Measurements from ENCODE around the gene AKAP13. TPM values are rescaled to one million over a fixed set of nuclear protein-coding genes. Genes with fewer than 3 reads are reported as not detected.

Gene AKAP13
- total RNA-seq, 1 experiment from 2014 or later, result 49.6 TPM

GRCh38 chr15:85755471-85755870 lies 375.1 kb downstream of the AKAP13 start:
- H3K9me3 Mint-ChIP-seq (ENCODE audit: unreplicated experiment), result no peaks in the 10 kb centered on the region
- no TSS peak for BruUV-seq (replicated peaks)
- H3K36me3 Mint-ChIP-seq (ENCODE audit: insufficient read depth, unreplicated experiment), result peaks cover 61% of the 10 kb centered on the region
- ChIA-PET POLR2A (no interaction called here), CTCF (interaction anchor here (0.5 kb wide), 1 partner anchor 82 kb away, joined by 4 read pairs; no protein-coding TSS in a partner anchor)
- intact Hi-C loops (cut with micrococcal nuclease; ENCODE audit: unreplicated experiment), result no loop called here
- TF ChIP-seq, protein P1, sequence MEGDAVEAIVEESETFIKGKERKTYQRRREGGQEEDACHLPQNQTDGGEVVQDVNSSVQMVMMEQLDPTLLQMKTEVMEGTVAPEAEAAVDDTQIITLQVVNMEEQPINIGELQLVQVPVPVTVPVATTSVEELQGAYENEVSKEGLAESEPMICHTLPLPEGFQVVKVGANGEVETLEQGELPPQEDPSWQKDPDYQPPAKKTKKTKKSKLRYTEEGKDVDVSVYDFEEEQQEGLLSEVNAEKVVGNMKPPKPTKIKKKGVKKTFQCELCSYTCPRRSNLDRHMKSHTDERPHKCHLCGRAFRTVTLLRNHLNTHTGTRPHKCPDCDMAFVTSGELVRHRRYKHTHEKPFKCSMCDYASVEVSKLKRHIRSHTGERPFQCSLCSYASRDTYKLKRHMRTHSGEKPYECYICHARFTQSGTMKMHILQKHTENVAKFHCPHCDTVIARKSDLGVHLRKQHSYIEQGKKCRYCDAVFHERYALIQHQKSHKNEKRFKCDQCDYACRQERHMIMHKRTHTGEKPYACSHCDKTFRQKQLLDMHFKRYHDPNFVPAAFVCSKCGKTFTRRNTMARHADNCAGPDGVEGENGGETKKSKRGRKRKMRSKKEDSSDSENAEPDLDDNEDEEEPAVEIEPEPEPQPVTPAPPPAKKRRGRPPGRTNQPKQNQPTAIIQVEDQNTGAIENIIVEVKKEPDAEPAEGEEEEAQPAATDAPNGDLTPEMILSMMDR (IDR thresholded peaks at IDR 0.05; ENCODE audit: insufficient read depth in 1 of 2, low read depth in 1 of 2, low read length in 1 of 2, severe bottlenecking in 1 of 2, unreplicated experiment in 1 of 2), result no peak
- H3K9me3 ChIP-seq, result no peaks in the 10 kb centered on the region
- H3K4me1 Mint-ChIP-seq (ENCODE audit: low read depth, unreplicated experiment), result no peaks in the 10 kb centered on the region
- no peaks in the 10 kb centered on the region for H3K27me3 Mint-ChIP-seq (ENCODE audit: insufficient read depth, unreplicated experiment)
- H3K4me1 ChIP-seq, result no peaks in the 10 kb centered on the region
- H3K27me3 ChIP-seq (replicated peaks; ENCODE audit: control insufficient read depth, insufficient read depth, low read length), result no peaks in the 10 kb centered on the region
- H3K4me3 Mint-ChIP-seq (ENCODE audit: unreplicated experiment), result no peak overlapping the region
- peak in 1 of 2 experiments; percentile 17 for DNase-seq
- no peak overlapping the region for H3K4me3 ChIP-seq (ENCODE audit: low read depth, low read length)
- H3K36me3 ChIP-seq (ENCODE audit: control insufficient read depth, insufficient read depth, low read length), result no peaks in the 10 kb centered on the region; the same call in 1 of the 2 replicates
- no peak overlapping the region for H3K27ac Mint-ChIP-seq (ENCODE audit: unreplicated experiment)

GRCh38 chr15:85755942-85756341 lies 375.5 kb downstream of the AKAP13 start:
- H3K36me3 ChIP-seq (ENCODE audit: control insufficient read depth, insufficient read depth, low read length), result no peaks in the 10 kb centered on the region; the same call in 1 of the 2 replicates
- Mint-ChIP-seq H3K4me1 (ENCODE audit: low read depth, unreplicated experiment) (no peaks in the 10 kb centered on the region), H3K27ac (ENCODE audit: unreplicated experiment) (no peak overlapping the region), H3K9me3 (ENCODE audit: unreplicated experiment) (no peaks in the 10 kb centered on the region), H3K4me3 (ENCODE audit: unreplicated experiment) (no peak overlapping the region), H3K27me3 (ENCODE audit: insufficient read depth, unreplicated experiment) (no peaks in the 10 kb centered on the region), H3K36me3 (ENCODE audit: insufficient read depth, unreplicated experiment) (peaks cover 56% of the 10 kb centered on the region)
- no peaks in the 10 kb centered on the region for H3K9me3 ChIP-seq
- no peaks in the 10 kb centered on the region for H3K4me1 ChIP-seq
- peak in 1 of 2 experiments; percentile 14 for DNase-seq
- H3K27me3 ChIP-seq (replicated peaks; ENCODE audit: control insufficient read depth, insufficient read depth, low read length), result no peaks in the 10 kb centered on the region
- H3K4me3 ChIP-seq (ENCODE audit: low read depth, low read length), result no peak overlapping the region
- BruUV-seq (replicated peaks), result no TSS peak
- CTCF ChIA-PET, result interaction anchor here (0.5 kb wide), 1 partner anchor 81 kb away, joined by 4 read pairs; no protein-coding TSS in a partner anchor
- TF ChIP-seq, protein P1 (IDR thresholded peaks at IDR 0.05; ENCODE audit: insufficient read depth in 1 of 2, low read depth in 1 of 2, low read length in 1 of 2, severe bottlenecking in 1 of 2, unreplicated experiment in 1 of 2), result no peak
- POLR2A ChIA-PET, result no interaction called here
- intact Hi-C loops (cut with micrococcal nuclease; ENCODE audit: unreplicated experiment), result no loop called here

GRCh38 chr15:85756411-85757072 lies 376.1 kb downstream of the AKAP13 start:
- Histone ChIP-seq H3K36me3 (ENCODE audit: control insufficient read depth, insufficient read depth, low read length) (no peaks in the 10 kb centered on the region; the same call in 1 of the 2 replicates), H3K4me1 (no peaks in the 10 kb centered on the region), H3K9me3 (no peaks in the 10 kb centered on the region), H3K27me3 (replicated peaks; ENCODE audit: control insufficient read depth, insufficient read depth, low read length) (no peaks in the 10 kb centered on the region), H3K4me3 (ENCODE audit: low read depth, low read length) (no peak overlapping the region)
- TF ChIP-seq, protein P1 (IDR thresholded peaks at IDR 0.05; ENCODE audit: insufficient read depth in 1 of 2, low read depth in 1 of 2, low read length in 1 of 2, severe bottlenecking in 1 of 2, unreplicated experiment in 1 of 2), result no peak
- no peak overlapping the region for H3K4me3 Mint-ChIP-seq (ENCODE audit: unreplicated experiment)
- intact Hi-C loops (cut with micrococcal nuclease; ENCODE audit: unreplicated experiment), result no loop called here
- peak in 1 of 2 experiments; percentile 28 for DNase-seq
- no peaks in the 10 kb centered on the region for H3K9me3 Mint-ChIP-seq (ENCODE audit: unreplicated experiment)
- H3K27ac Mint-ChIP-seq (ENCODE audit: unreplicated experiment), result no peak overlapping the region
- H3K36me3 Mint-ChIP-seq (ENCODE audit: insufficient read depth, unreplicated experiment), result peaks cover 53% of the 10 kb centered on the region
- ChIA-PET POLR2A (interaction anchor here (0.6 kb wide), 1 partner anchor 521 kb away, joined by 3 read pairs; no protein-coding TSS in a partner anchor), CTCF (no interaction called here)
- no peaks in the 10 kb centered on the region for H3K27me3 Mint-ChIP-seq (ENCODE audit: insufficient read depth, unreplicated experiment)
- H3K4me1 Mint-ChIP-seq (ENCODE audit: low read depth, unreplicated experiment), result no peaks in the 10 kb centered on the region
- no TSS peak for BruUV-seq (replicated peaks)
